H9 (cell line): Measurements from ENCODE around the gene ARAF. TPM values are rescaled to one million over a fixed set of nuclear protein-coding genes. Genes with fewer than 3 reads are reported as not detected.
A peak's percentile ranks its signal among the peaks of the same experiment; 100 is the strongest.

Experiments used
- DNase-seq: peaks from one replicate; pipeline ENCODE4 v3.0.0-alpha.2; 2017
- H2AFZ ChIP-seq: one replicate; pipeline ENCODE4 v1.6.1; 2013; ENCODE audit warnings: mild to moderate bottlenecking, low read length, control low read depth, moderate library complexity
- H2AK5ac ChIP-seq: 2 replicates; pipeline ENCODE4 v1.6.1; 2013; ENCODE audit warnings: low read length, control low read depth, mixed read lengths; ENCODE audit not compliant: insufficient read length
- H2BK120ac ChIP-seq: one replicate; pipeline ENCODE4 v1.6.1; 2013; ENCODE audit warnings: low read depth, mild to moderate bottlenecking, low read length, control low read depth, inconsistent platforms; ENCODE audit not compliant: poor library complexity, severe bottlenecking
- H2BK12ac ChIP-seq: 2 replicates; pipeline ENCODE4 v1.6.1; 2013; ENCODE audit warnings: low read length, control low read depth, mixed read lengths, low read depth; ENCODE audit not compliant: insufficient read length
- H2BK15ac ChIP-seq: 2 replicates; pipeline ENCODE4 v1.6.1; 2013; ENCODE audit warnings: low read depth, low read length, control low read depth
- H2BK20ac ChIP-seq: one replicate; pipeline ENCODE4 v1.6.1; 2013; ENCODE audit warnings: low read depth, mild to moderate bottlenecking, low read length, control low read depth, inconsistent platforms; ENCODE audit not compliant: poor library complexity, severe bottlenecking
- H2BK5ac ChIP-seq: 2 replicates; pipeline ENCODE4 v1.6.1; 2013; ENCODE audit warnings: low read length, control low read depth, mixed read lengths; ENCODE audit not compliant: insufficient read length
- H3K14ac ChIP-seq: 2 replicates; pipeline ENCODE4 v1.6.1; 2013; ENCODE audit warnings: low read length, control low read depth; ENCODE audit not compliant: insufficient read depth
- H3K18ac ChIP-seq: 2 replicates; pipeline ENCODE4 v1.6.1; 2013; ENCODE audit warnings: low read depth, mild to moderate bottlenecking, mixed read lengths, low read length, control low read depth; ENCODE audit not compliant: insufficient read length
- H3K23ac ChIP-seq: 2 replicates; pipeline ENCODE4 v1.6.1; 2013; ENCODE audit warnings: low read length, control low read depth, mixed read lengths, low read depth; ENCODE audit not compliant: insufficient read length
- H3K23me2 ChIP-seq: 2 replicates; pipeline ENCODE4 v1.6.1; 2013; ENCODE audit warnings: low read depth, mild to moderate bottlenecking, mixed read lengths, low read length, control low read depth; ENCODE audit not compliant: insufficient read length, poor library complexity, severe bottlenecking
- H3K27ac ChIP-seq: 2 replicates; pipeline ENCODE4 v1.5.1; 2013; ENCODE audit warnings: low read length, control low read depth, mixed read lengths, low read depth; ENCODE audit not compliant: insufficient read length
- H3K27me3 ChIP-seq: 2 replicates; pipeline ENCODE4 v1.6.1; 2013; ENCODE audit warnings: low read length, control low read depth, inconsistent platforms; ENCODE audit not compliant: insufficient read depth
- H3K4ac ChIP-seq: 2 replicates; pipeline ENCODE4 v1.6.1; 2013; ENCODE audit warnings: low read depth, mild to moderate bottlenecking, control low read depth, inconsistent platforms, low read length, moderate library complexity
- H3K4me1 ChIP-seq: 2 replicates; pipeline ENCODE4 v1.6.1; 2013; ENCODE audit warnings: low read length, control low read depth, inconsistent platforms; ENCODE audit not compliant: insufficient read depth
- H3K4me2 ChIP-seq: 2 replicates; pipeline ENCODE4 v1.6.1; 2013; ENCODE audit warnings: low read length, control low read depth, mixed read lengths; ENCODE audit not compliant: insufficient read length, insufficient read depth
- H3K56ac ChIP-seq: 2 replicates; pipeline ENCODE4 v1.6.1; 2013; ENCODE audit warnings: low read depth, mild to moderate bottlenecking, mixed read lengths, low read length, control low read depth; ENCODE audit not compliant: insufficient read length
- H3K79me1 ChIP-seq: 2 replicates; pipeline ENCODE4 v1.6.1; 2013; ENCODE audit warnings: low read depth, mild to moderate bottlenecking, moderate library complexity, low read length, control low read depth, inconsistent platforms; ENCODE audit not compliant: insufficient read depth, poor library complexity, severe bottlenecking
- H3K79me2 ChIP-seq: 2 replicates; pipeline ENCODE4 v1.6.1; 2013; ENCODE audit warnings: low read length, control low read depth, inconsistent platforms; ENCODE audit not compliant: insufficient read depth
- H3K9ac ChIP-seq: 2 replicates; pipeline ENCODE4 v1.6.1; 2013; ENCODE audit warnings: low read length, control low read depth, mixed read lengths; ENCODE audit not compliant: insufficient read length; ENCODE audit errors: extremely low read depth
- H3K9me3 ChIP-seq: one replicate; pipeline ENCODE4 v1.6.1; 2013; ENCODE audit warnings: low read depth, low read length, inconsistent platforms; ENCODE audit not compliant: control insufficient read depth
- H3T11ph ChIP-seq: one replicate; pipeline ENCODE4 v1.6.1; 2013; ENCODE audit warnings: mild to moderate bottlenecking, low read length, control low read depth, inconsistent platforms
- H4K20me1 ChIP-seq: one replicate; pipeline ENCODE4 v1.6.1; 2013; ENCODE audit not compliant: control insufficient read depth, insufficient read length, insufficient read depth
- H4K5ac ChIP-seq: 2 replicates; pipeline ENCODE4 v1.6.1; 2013; ENCODE audit warnings: low read depth, mild to moderate bottlenecking, mixed read lengths, low read length, control low read depth; ENCODE audit not compliant: insufficient read length
- H4K8ac ChIP-seq: replicated peaks from 2 replicates; pipeline ENCODE4 v1.6.1; 2013; ENCODE audit warnings: low read length, control low read depth, mixed read lengths, low read depth; ENCODE audit not compliant: insufficient read length
- H4K91ac ChIP-seq: 2 replicates; pipeline ENCODE4 v1.6.1; 2013; ENCODE audit warnings: low read depth, mild to moderate bottlenecking, moderate library complexity, mixed read lengths, low read length, control low read depth; ENCODE audit not compliant: insufficient read length
- H3K27ac Mint-ChIP-seq, 3 experiments: 2 replicates in 2 of 3; 3 replicates in 1 of 3; pipeline ENCODE4 v1.8.0; 2020 to 2021; ENCODE audit warnings: mixed read lengths in 3 of 3, mild to moderate bottlenecking in 1 of 3, moderate library complexity in 1 of 3
- H3K27me3 Mint-ChIP-seq: 2 replicates; pipeline ENCODE4 v1.8.0; 2021; ENCODE audit warnings: low read depth, mild to moderate bottlenecking, moderate library complexity, mixed read lengths
- H3K36me3 Mint-ChIP-seq, 3 experiments: 2 replicates in 2 of 3; 3 replicates in 1 of 3; pipeline ENCODE4 v1.8.0; 2020 to 2021; ENCODE audit warnings: low read depth in 3 of 3, mixed read lengths in 3 of 3; ENCODE audit not compliant: insufficient read depth in 1 of 3
- H3K4me1 Mint-ChIP-seq, 2 experiments: 2 replicates each; pipeline ENCODE4 v1.8.0; 2020; ENCODE audit warnings: mixed read lengths in 2 of 2
- H3K4me3 Mint-ChIP-seq, 2 experiments: 2 replicates in 1 of 2; 3 replicates in 1 of 2; pipeline ENCODE4 v1.8.0; 2020 to 2021; ENCODE audit warnings: mild to moderate bottlenecking in 2 of 2, mixed read lengths in 2 of 2, moderate library complexity in 1 of 2
- H3K9me3 Mint-ChIP-seq, 2 experiments: 2 replicates in 1 of 2; 3 replicates in 1 of 2; pipeline ENCODE4 v1.8.0; 2020; ENCODE audit warnings: mild to moderate bottlenecking in 2 of 2, mixed read lengths in 2 of 2, moderate library complexity in 1 of 2
- CTCF ChIP-seq: fragments of 200-600 bp; sonication (generic); conservative IDR thresholded peaks from 3 replicates; pipeline ENCODE4 v1.8.0; 2021; ENCODE audit warnings: antibody characterized with exemption, mild to moderate bottlenecking
- whole genome bisulfite sequencing: extraction: QIAGEN DNeasy Blood & Tissue Kit; methylation state at CpG from one replicate; pipeline ENCODE4 v1.1.7; 2013; ENCODE audit warnings: missing lambda C conversion rate, low lambda C conversion rate, mixed read lengths; ENCODE audit not compliant: insufficient read length; ENCODE audit errors: extremely low coverage; 5-methylcytosine and 5-hydroxymethylcytosine counted together
- total RNA-seq: library from RNA; stranded (reverse); gene quantifications from 2 replicates; pipeline ENCODE4 v1.2.1, GENCODE V29; 2021

The ARAF gene
- total RNA-seq, 1 experiment from 2014 or later, result 48.1 TPM

DNA sequence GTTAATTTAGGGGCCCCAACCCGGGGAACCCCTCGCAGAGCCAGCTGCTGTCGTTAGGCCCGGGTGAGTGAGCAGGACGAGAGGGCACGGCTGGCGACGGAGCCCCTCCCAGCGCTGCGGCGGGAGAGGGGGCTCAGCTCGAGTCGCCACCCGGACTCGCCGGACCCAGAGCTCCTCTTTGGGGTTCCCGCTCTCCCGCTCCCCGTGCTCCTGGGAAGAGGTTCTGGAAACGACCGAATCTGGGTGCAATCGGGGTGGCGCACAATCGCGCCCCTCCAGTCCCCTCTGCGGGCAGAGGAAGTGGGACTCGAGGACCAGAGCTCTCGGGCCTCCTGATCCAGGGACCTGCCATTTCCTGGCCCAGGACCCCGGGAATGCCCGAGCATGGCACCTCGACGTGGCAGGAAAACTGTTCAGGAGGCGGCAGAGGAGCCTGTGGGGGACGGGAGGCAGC lies 37.3 kb upstream of the ARAF start:
- Histone ChIP-seq H4K5ac (no peak overlapping the region), H3K9ac (no peak overlapping the region), H2BK20ac (no peak overlapping the region), H3K4me2 (peak overlapping the region; percentile 31), H3K4ac (no peak overlapping the region), H3T11ph (no peak overlapping the region), H2AK5ac (no peak overlapping the region), H2BK5ac (no peak overlapping the region), H3K27ac (no peak overlapping the region), H3K23me2 (no peaks in the 10 kb centered on the region), H2AFZ (no peak overlapping the region), H2BK120ac (no peak overlapping the region), H2BK15ac (no peak overlapping the region), H3K23ac (no peak overlapping the region), H3K79me1 (no peaks in the 10 kb centered on the region), H4K20me1 (no peaks in the 10 kb centered on the region), H2BK12ac (no peak overlapping the region), H3K14ac (no peak overlapping the region), H3K18ac (no peak overlapping the region), H3K27me3 (no peaks in the 10 kb centered on the region; the same call in 1 of the 2 replicates), H4K8ac (no peak overlapping the region), H3K56ac (no peak overlapping the region), H3K9me3 (peaks cover 20% of the 10 kb centered on the region), H3K79me2 (no peaks in the 10 kb centered on the region), H3K4me1 (no peaks in the 10 kb centered on the region), H4K91ac (no peak overlapping the region)
- Mint-ChIP-seq H3K9me3 (peaks cover 54 to 56% of the 10 kb centered on the region in 2 experiments), H3K4me1 (peaks cover 0 to 2% of the 10 kb centered on the region in 2 experiments; a peak in 2 of 4 replicates), H3K27ac (no peak overlapping the region), H3K36me3 (peaks cover 0 to 5% (median 2%) of the 10 kb centered on the region in 3 experiments; a peak in 2 of 7 replicates), H3K4me3 (peak overlapping the region; percentile 70 to 76), H3K27me3 (peaks cover 8% of the 10 kb centered on the region)
- TF ChIP-seq CTCF, result no peak
- no peak for DNase-seq
- WGBS, result no CpG with 5 or more reads among the region's 34 CpGs
